CD4-positive, alpha-beta T cell treated with Interleukin-17A for 4 hours (primary cell): ENCODE data around the gene HHIPL2.
A peak's percentile ranks its signal among the peaks of the same experiment; 100 is the strongest.

Experiments
- DNase-seq: peaks from one replicate; pipeline ENCODE4 v3.0.0-alpha.2; 2020; ENCODE audit warnings: mixed read lengths

HHIPL2 gene

GRCh38 chr1:222547944-222548671, at the start of gene HHIPL2:
Gene HHIPL2, minus strand, starts transcription at chr1:222548104. Its CDS starts 60 bp downstream, at chr1:222548044.
- DNase-seq = no peak

DNA sequence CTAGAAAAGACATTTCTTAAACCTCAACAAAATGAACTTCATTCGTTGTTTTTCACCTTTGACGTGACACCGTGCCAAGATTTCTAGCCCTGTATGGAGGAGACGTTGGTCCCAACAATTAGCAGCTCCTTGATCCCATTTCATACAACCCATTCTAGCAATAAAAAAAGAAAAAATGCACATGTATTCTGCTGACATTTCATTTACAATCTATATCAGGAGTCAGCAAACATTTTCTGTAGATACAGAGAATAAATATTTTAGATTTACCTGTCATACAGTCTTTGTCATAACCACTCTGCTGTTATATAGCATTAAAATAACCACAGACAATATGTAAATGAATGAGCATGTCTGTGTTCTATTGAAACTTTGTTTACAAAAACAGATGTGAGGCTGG, 48.8 kb upstream of the HHIPL2 start:
- DNase-seq = no peak

DNA sequence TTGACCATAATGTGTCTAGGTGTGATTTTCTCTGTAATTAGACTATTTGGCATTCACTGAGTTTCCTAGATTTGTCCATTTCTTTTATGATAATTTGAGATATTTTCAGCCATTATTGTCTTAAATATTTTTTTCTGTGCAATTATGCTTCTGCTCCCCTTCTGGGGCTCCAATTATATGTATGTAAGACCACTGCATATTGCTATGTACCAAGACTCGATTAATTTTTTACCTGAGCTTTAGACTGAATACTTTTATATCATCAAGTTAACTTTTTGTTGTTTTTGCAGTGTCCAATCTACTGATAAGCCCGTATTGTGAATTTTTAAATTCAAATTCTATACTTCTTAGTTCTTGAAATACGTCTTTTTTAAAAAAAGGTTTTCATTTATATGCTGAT, 46.9 kb upstream of the HHIPL2 start:
- no peak for DNase-seq

DNA sequence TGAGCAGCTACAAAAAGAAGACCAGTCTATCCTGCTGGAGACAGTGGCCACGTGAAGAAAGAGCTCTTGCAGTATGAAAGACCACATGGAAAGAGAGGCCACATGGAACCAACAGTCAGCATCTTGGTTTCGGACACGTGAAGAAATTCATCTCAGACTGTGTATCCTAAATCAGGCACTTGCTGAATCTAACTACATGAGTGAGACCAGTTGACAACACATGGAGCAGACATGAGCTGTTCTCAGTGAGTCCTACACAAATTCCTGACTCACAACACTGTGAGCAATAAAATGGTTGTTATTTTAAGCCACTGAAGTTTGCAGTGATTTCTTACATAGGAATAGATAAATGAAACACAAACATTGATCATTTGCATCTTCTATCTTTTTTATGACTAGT, 44.3 kb upstream of the HHIPL2 start:
- no peak for DNase-seq

DNA sequence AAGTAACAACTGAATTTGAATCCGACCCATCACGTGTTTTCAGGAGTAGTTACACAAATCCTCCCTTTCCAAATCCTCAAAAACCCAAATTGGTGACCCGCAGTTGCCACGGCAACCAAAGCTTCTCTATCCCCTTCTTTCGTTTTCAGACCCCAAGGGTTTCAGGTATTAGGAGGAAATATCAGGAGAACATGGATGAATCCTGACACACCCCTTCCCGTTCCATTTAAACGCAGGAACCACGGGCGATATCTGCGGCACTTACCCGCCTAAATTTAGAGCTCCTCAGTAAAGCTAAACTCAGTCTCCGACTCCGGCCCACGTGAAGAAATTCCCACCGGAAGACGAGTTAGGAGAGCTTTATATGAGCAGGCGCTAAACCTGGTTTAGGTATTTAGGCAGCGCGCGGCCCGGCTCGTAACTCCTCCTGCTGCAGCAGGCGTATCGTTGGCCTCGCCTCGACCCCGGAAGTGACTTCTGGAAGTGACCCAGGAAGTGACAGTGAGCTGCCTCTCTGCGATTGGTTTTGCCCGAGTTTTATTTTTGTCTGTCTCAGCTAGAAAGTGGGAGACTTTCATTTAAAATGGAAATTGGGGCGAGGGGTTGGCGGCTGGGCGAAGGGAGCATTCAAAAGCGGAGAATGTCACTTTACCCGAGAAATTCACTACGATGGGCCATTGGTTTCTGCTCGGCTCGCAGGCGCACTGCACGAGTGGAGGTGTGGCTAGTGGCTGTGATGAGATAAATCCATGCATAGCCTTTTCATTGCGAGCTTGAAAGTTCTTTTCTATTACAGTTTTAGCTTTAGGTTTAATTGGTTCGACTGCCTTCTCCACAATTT, 41.8 kb upstream of the HHIPL2 start, which contains the start of gene TAF1A:
TSS of gene TAF1A (minus strand) at position 472 of the 841 bp plus-strand sequence.
- DNase-seq = peak; percentile 88

DNA sequence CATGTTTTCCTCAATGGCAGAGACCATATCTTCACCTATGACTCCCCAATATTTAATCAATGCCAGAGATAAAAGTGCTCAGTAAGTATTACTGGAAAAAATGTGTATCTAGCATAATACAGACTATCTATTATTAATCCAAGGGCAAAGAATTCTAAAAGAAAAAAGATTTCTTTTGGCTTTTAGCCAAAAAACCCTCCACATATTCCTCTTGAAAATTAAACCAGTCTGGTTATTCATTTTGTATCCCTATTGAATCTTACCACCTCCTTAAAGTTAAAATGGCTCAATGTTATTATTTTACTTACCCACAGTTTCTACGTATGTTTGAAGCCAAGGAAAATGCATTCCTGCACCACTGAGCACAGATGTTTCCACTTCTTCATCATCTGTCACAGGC, 40.2 kb upstream of the HHIPL2 start:
- no peak for DNase-seq

DNA sequence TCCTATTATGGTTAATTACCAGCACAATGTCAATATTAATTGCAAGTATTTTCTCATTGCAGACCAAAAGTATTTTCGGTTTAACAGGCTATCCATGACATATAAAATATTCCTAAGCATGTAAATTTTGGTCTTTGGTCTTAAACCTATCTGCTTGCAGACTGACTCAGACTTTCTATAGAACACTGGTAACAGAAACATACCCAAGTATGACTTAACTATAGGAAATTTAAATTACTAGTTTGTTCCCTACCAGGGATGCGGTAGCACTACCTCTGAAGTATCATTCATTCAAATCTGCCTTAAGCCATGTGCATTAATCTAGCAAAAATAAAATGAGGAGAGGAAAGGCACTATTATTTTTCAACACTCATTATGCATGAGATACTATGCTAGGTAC, 38.9 kb upstream of the HHIPL2 start:
- no peak for DNase-seq

GRCh38 chr1:222583079-222583478, 35.2 kb upstream of the HHIPL2 start:
- DNase-seq = no peak

GRCh38 chr1:222582099-222582774, 34.3 kb upstream of the HHIPL2 start:
- DNase-seq = no peak

DNA sequence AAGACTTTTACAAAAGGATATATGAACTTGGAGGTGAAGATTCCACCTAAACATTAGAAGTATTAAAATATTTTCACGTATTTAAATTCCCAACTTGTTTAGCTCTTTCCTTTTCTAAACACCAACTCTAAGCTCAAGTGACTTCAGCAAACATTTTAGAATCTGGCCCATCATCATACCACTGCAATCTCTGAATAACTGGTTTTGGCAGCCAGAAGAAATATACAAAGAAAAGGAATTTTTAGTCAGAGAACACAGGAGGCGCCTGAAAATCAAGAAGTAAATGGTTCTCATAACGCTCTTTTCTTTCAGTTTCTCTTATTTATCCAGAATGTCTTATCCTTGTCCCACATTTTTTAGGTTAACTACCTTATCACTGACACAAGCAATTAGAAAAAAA, 31.4 kb upstream of the HHIPL2 start:
- no peak for DNase-seq

GRCh38 chr1:222570837-222571236, 22.9 kb upstream of the HHIPL2 start:
- DNase-seq = no peak

GRCh38 chr1:222561656-222562055, 13.8 kb upstream of the HHIPL2 start:
- DNase-seq = no peak

DNA sequence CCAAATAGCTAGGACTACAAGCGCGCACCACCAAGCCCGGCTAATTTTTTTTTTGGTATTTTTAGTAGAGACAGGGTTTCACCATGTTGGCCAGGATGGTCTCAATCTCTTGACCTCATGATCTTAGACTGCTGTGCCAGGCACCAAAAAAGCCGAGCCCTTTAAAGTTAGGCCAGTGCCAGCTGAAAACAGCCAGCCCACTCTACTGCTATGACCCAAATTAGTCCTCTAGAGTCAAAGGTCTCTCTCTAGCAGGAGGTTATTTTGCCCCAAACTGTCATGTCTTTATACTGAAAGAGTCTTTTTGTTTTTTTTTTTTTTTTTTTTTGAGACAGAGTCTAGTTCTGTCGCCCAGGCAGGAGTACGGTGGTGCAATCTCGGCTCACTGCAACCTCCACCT, 9.7 kb upstream of the HHIPL2 start:
- DNase-seq = no peak

DNA sequence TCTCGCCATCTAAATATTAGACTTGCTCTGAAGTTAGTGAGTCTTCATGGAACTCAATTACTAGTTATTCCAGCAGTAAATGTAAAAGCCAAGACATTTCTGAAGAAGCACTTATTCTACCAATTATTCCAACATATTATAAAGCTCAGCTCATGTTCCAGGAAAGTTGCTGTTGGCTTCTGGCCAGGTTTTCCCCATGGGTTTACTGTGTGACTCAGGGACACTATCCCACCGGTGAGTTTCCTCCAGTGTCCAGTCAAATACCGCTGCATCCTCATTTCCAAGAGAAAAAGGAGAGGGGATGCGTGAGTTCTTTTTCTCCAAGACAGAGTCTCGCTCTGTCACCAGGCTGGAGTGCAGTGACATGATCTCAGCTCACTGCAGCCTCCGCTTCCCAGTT, 9.2 kb upstream of the HHIPL2 start:
- DNase-seq = no peak

DNA sequence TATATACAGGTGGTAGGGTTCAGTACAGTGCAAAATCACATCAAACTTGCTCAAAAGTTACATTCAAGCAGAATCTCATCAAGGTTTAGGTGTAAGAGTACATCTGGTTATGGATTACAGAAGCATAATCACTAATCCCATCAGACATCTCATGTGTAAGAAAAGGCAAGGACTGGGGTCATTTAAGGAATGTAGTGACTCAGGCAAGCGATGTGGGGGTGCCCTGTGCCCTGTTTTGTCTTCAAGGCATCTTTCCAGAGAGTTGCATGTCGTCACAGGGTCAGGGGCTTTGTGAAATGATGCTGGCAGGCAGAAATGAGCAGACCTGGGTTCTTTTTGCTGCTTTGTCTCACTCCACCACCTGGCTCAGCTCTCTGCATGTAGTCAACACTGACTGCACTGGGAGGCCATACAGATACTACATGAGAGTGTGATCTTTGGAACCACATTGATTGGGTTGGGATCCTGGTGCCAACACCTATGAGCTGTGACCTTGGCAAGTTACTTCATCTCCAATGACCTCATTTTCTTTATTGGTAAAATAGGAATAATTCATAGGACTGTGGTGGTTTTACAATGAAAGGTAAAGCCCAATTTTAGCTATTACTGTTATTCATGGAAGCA, 8.2 kb upstream of the HHIPL2 start:
- DNase-seq = no peak

- no peak for DNase-seq
Observed at GRCh38 chr1:222554177-222554576, 6.3 kb upstream of the HHIPL2 start.

DNA sequence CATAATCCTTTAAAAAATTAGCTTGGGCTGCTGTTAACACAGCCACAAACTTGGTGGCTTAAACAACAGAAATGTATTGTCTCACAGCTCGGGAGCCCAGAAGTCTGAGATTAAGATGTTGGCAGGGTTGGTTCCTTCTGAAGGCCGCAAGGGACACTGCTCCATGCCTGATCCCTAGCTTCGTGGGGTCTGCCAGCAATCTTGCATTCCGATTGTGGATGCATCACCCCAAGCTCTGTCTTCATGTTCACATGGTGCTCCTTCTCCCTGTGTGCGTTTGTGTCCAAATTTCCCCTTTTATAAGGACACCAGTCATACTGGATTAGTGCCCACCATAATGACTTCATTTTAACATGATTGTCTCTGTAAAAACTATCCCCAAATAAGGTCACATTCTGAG, 5.0 kb upstream of the HHIPL2 start:
- DNase-seq = no peak

- DNase-seq = no peak
Observed at GRCh38 chr1:222547260-222547614, 667 bp downstream of the HHIPL2 start.

GRCh38 chr1:222546548-222547259, 1.2 kb downstream of the HHIPL2 start:
- no peak for DNase-seq

DNA sequence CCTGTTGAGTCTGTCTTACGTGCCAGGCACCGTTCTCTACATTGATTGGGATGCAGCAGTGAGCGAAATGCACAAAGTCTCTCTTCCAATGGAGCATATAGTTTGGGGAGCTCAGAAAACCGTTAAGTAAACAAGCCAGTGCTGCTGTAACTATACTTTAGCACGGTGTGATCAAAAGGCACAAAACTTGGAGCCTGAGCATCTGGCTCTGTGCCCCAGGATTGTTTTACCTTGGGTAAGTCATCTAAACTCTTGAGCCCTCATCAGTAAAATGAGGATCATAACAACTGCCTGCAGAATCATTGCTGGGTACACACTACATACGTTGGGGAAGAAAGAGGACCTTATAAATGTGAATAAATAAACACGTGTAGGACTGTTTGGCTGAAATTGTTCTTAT, 1.8 kb downstream of the HHIPL2 start:
- DNase-seq = no peak

GRCh38 chr1:222543817-222544216, 4.1 kb downstream of the HHIPL2 start:
- DNase-seq = no peak

DNA sequence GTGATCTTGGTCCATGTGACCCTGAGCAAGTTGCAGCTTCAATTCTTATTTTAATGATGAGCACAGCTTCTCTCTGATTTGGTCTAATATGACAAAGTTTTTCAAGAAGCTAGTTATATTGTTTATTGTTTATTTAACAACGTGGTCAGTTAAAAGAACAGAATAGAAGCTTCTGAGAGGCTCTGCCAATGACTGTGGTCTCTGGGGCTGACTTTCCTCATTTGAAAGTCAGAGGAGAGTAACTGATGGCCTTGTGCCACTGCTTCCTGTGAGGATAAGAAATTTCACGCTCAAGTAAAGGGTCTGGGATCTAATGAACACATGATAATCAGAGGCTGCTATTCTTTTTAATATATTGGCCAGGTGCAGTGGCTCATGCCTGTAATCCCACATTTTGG, 7.3 kb downstream of the HHIPL2 start:
- DNase-seq = no peak
